HepG2 (cell line): ENCODE measurements around the gene CBLB. TPM values are rescaled to one million over a fixed set of nuclear protein-coding genes. Genes with fewer than 3 reads are reported as not detected.

Experiments
- ATAC-seq: fragments of 200-7000 bp; cut with Tn5 transposase; 3 replicates; pipeline ENCODE4 v1.9.1; 2020; ENCODE audit warnings: mild to moderate bottlenecking, moderate library complexity
- BruUV-seq: library from RNA; stranded (reverse); fragments of 400-500 nt; replicated peaks from 2 replicates; lab custom pipeline; 2021; lab: Mats Ljungman, UMichigan
- CTCF ChIA-PET: fragments of 300-600 bp; formaldehyde crosslinking; extraction: SDS; loops from one replicate; lab custom pipeline; 2021; ENCODE audit warnings: low total read pairs, inconsistent platforms, low intra/inter-chr PET ratio; lab: Yijun Ruan, JAX
- POLR2A ChIA-PET: fragments of 350-600 bp; sonication (Branson Sonifier 250); formaldehyde crosslinking; loops from one replicate; lab custom pipeline; 2020; ENCODE audit warnings: antibody characterized with exemption, inconsistent platforms; lab: Yijun Ruan, JAX
- DNase-seq: peaks from one replicate; pipeline ENCODE4 v3.0.0-alpha.2; 2015; ENCODE audit warnings: low spot score
- FAIRE-seq: peaks from 3 replicates; lab custom pipeline; 2011; peaks lifted over from hg19 to GRCh38; lab: Jason Lieb, UNC
- H2AFZ ChIP-seq: one replicate; pipeline ENCODE4 v1.6.1; 2011; ENCODE audit warnings: low read length, inconsistent platforms
- H3K27ac ChIP-seq: fragments of 300-600 bp; 3 replicates; pipeline ENCODE4 v1.8.0; 2011; ENCODE audit warnings: mixed run types, mild to moderate bottlenecking, mixed read lengths, low read length, inconsistent platforms; ENCODE audit not compliant: insufficient read depth; ENCODE audit errors: extremely low read length
- H3K27me3 ChIP-seq, 2 experiments: fragments of 200-600 bp in 1 of 2; 2 replicates in 1 of 2; 3 replicates in 1 of 2; pipeline versions ENCODE4 v1.6.0 to v1.8.0; 2011; ENCODE audit warnings: low read length in 2 of 2, mild to moderate bottlenecking in 2 of 2, moderate library complexity in 2 of 2, inconsistent platforms in 1 of 2; ENCODE audit not compliant: insufficient read depth in 2 of 2, control insufficient read depth in 1 of 2
- H3K36me3 ChIP-seq, 2 experiments: fragments of 200-600 bp in 1 of 2; replicated peaks in 1 of 2; 2 replicates in 1 of 2; 3 replicates in 1 of 2; pipeline versions ENCODE4 v1.5.1 to v1.8.0; 2011; ENCODE audit warnings: low read length in 2 of 2, inconsistent platforms in 1 of 2; ENCODE audit not compliant: insufficient read depth in 2 of 2, control insufficient read depth in 1 of 2
- H3K4me1 ChIP-seq: 2 replicates; pipeline ENCODE4 v1.5.1; 2012; ENCODE audit warnings: low read length, inconsistent platforms; ENCODE audit not compliant: insufficient read depth
- H3K4me2 ChIP-seq: 2 replicates; pipeline ENCODE4 v1.6.0; 2011; ENCODE audit warnings: low read depth, low read length, inconsistent platforms
- H3K4me3 ChIP-seq, 3 experiments: fragments of 200-600 bp in 1 of 3; sonication (generic), shearing (Covaris generic) in 1 of 3; replicated peaks in 1 of 3; 2 replicates each; pipeline ENCODE4 v1.5.1; 2011 to 2016; ENCODE audit warnings: low read length in 3 of 3, inconsistent platforms in 2 of 3, low read depth in 2 of 3, mild to moderate bottlenecking in 2 of 3, control low read depth in 1 of 3, mixed read lengths in 1 of 3; ENCODE audit not compliant: insufficient read depth in 1 of 3
- H3K79me2 ChIP-seq: one replicate; pipeline ENCODE4 v1.6.1; 2011; ENCODE audit warnings: low read length, inconsistent platforms; ENCODE audit not compliant: insufficient read depth
- H3K9ac ChIP-seq: 2 replicates; pipeline ENCODE4 v1.6.0; 2011; ENCODE audit warnings: mild to moderate bottlenecking, low read depth, low read length, inconsistent platforms; ENCODE audit not compliant: insufficient read depth
- H3K9me3 ChIP-seq: 2 replicates; pipeline ENCODE4 v1.5.1; 2012; ENCODE audit warnings: mild to moderate bottlenecking, low read length
- H4K20me1 ChIP-seq: 2 replicates; pipeline ENCODE4 v1.6.0; 2011; ENCODE audit warnings: inconsistent platforms, mild to moderate bottlenecking, low read length, moderate library complexity; ENCODE audit not compliant: insufficient read depth
- CBX2 ChIP-seq, 2 experiments: fragments of 200-600 bp in 1 of 2; sonication (generic); formaldehyde crosslinking in 1 of 2; IDR thresholded peaks; 2 replicates each; pipeline versions ENCODE4 v1.7.0 to v1.8.1; 2018 to 2022; ENCODE audit warnings: low read depth in 2 of 2, low read length in 1 of 2, mild to moderate bottlenecking in 1 of 2, missing genetic modification reagents in 1 of 2
- FOXA1 ChIP-seq, 2 experiments: fragments of 450-650 bp in 1 of 2; sonication (generic) in 1 of 2; formaldehyde crosslinking in 1 of 2; IDR thresholded peaks; 2 replicates each; pipeline versions ENCODE4 v1.4.0 to v1.6.1; 2016 to 2020; ENCODE audit warnings: missing genetic modification reagents in 1 of 2
- FOXK2 ChIP-seq: fragments of 450-650 bp; IDR thresholded peaks from 2 replicates; pipeline ENCODE4 v1.6.1; 2016
- SALL2 ChIP-seq: sonication (generic); formaldehyde crosslinking; IDR thresholded peaks from 2 replicates; pipeline ENCODE4 v1.8.1; 2023; ENCODE audit warnings: mild to moderate bottlenecking, missing genetic modification reagents, inconsistent platforms
- TARDBP ChIP-seq: sonication (generic); formaldehyde crosslinking; IDR thresholded peaks from 2 replicates; pipeline ENCODE4 v1.8.0; 2022; ENCODE audit warnings: mild to moderate bottlenecking, missing genetic modification reagents
- ZNF766 ChIP-seq: sonication (generic); formaldehyde crosslinking; IDR thresholded peaks from 2 replicates; pipeline ENCODE4 v1.5.0; 2020; ENCODE audit warnings: missing genetic modification reagents, borderline replicate concordance
- WGBS: methylation state at CpG from one replicate; pipeline ENCODE4 v1.1.6; 2017; ENCODE audit warnings: low lambda C conversion rate; 5-methylcytosine and 5-hydroxymethylcytosine counted together
- in situ Hi-C: cut with HindIII; loops from 2 replicates; pipeline ENCODE4 v1.10.0; 2017; ENCODE audit warnings: low pct_unique_long_range_greater_than_20kb; ENCODE audit not compliant: extremely low pct_ligation_motif_present
- intact Hi-C: fragments of 100-400 bp; cut with micrococcal nuclease; formaldehyde crosslinking; loops from one replicate; pipeline ENCODE4 v1.10.0; 2022; ENCODE audit not compliant: unreplicated experiment
- polyA plus RNA-seq, 8 experiments: library from polyadenylated mRNA; depleted of rRNA in 3 of 8; stranded (reverse) in 7 of 8; unstranded in 1 of 8; fragments of >200 nt; fragmentation: Illumina TruSeq in 4 of 8; extraction: Trizol in 4 of 8; gene quantifications; 2 replicates each; pipeline versions ENCODE4 v1.2.1 to v1.2.3, GENCODE V29; 2011 to 2016; ENCODE audit warnings: low read depth in 4 of 8, missing spikeins in 1 of 8, mixed read lengths in 1 of 8; ENCODE audit not compliant: insufficient read depth in 1 of 8
- total RNA-seq, 5 experiments: library from RNA; depleted of rRNA; stranded (reverse); fragments of >200 nt; fragmentation: Illumina TruSeq; extraction: Trizol; gene quantifications; 2 replicates each; pipeline ENCODE4 v1.2.3, GENCODE V29; 2016; ENCODE audit warnings: low read depth in 1 of 5
- TF ChIP-seq, protein P1 (sequence below), 2 experiments: sonication (generic) in 1 of 2; formaldehyde crosslinking in 1 of 2; IDR thresholded peaks; 2 replicates each; pipeline versions ENCODE4 v1.4.0 to v1.6.1; 2016 to 2020; ENCODE audit warnings: borderline replicate concordance in 1 of 2, low read depth in 1 of 2, mild to moderate bottlenecking in 1 of 2, missing genetic modification reagents in 1 of 2
- TF ChIP-seq, protein P2 (sequence below): sonication (generic); formaldehyde crosslinking; IDR thresholded peaks from 2 replicates; pipeline ENCODE4 v1.8.0; 2022; ENCODE audit warnings: mild to moderate bottlenecking, missing genetic modification reagents, borderline replicate concordance

Gene CBLB
- total and polyA plus RNA-seq, 2 of the 13 experiments (the other 11 are each of a cell fraction or from before 2014, with no cell fraction given) = 9.8 to 16.4 TPM

DNA sequence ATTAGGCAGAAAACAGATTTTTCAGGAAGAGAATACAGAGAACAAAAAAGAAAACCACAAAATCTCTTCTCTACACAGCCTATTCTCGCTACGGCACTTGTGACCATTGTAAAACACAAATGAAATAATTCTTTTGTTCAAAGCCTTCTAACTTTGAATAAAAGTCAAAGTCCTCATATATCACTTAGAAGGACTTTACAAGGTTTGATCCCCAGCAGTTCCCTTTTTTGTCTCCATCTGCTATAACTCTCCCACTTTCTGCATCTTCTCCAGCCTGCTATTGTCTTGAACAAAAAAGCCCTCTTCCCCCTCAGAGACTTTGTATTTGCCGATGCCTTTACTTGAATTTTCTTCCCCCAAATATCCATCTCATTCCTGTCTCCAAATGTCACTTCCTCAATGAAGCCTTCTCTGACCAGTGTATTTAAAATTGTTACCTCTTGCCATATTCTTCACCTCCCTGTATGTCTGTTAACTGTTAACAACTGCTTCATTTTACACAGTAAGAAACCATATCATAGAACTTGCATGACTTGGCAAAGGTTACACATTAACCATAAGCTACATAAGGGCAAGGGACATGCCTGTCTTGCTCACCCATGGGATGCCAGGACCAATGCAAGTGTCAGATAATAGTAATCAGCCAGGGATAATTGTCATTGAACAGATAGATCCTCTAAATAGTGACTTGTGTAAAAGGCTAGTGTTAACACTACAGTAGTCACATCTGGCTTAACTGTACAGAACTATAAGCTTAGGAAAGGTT lies 122.4 kb downstream of the CBLB start:
- in situ Hi-C loops (no loop called here), intact Hi-C loops (loop anchor here (5.0 kb wide), 1 partner anchor 121 kb away; the partner anchor contains the start of gene CBLB)
- peak; percentile 96 for ATAC-seq
- no peaks in the 10 kb centered on the region for H3K79me2 ChIP-seq
- DNase-seq = peak; percentile 34
- 92% methylated on average over 3 of the region's 3 CpGs for WGBS
- no peak overlapping the region for H2AFZ ChIP-seq
- no peak overlapping the region for H3K27ac ChIP-seq
- TF ChIP-seq SALL2 (no peak), TARDBP (CRISPR knock-in tag) (no peak), CBX2 (IDR thresholded peaks at IDR 0.05; ENCODE audit: low read depth, low read length) (no peak), CBX2 (CRISPR knock-in tag; IDR thresholded peaks at IDR 0.05; ENCODE audit: low read depth) (no peak), FOXA1 (IDR thresholded peaks at IDR 0.05) (no peak), FOXA1 (CRISPR knock-in tag; IDR thresholded peaks at IDR 0.05) (no peak), FOXK2 (no peak), ZNF766 (CRISPR knock-in tag) (no peak)
- TF ChIP-seq, protein P1, sequence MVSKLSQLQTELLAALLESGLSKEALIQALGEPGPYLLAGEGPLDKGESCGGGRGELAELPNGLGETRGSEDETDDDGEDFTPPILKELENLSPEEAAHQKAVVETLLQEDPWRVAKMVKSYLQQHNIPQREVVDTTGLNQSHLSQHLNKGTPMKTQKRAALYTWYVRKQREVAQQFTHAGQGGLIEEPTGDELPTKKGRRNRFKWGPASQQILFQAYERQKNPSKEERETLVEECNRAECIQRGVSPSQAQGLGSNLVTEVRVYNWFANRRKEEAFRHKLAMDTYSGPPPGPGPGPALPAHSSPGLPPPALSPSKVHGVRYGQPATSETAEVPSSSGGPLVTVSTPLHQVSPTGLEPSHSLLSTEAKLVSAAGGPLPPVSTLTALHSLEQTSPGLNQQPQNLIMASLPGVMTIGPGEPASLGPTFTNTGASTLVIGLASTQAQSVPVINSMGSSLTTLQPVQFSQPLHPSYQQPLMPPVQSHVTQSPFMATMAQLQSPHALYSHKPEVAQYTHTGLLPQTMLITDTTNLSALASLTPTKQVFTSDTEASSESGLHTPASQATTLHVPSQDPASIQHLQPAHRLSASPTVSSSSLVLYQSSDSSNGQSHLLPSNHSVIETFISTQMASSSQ (IDR thresholded peaks at IDR 0.05; ENCODE audit: low read depth) = peak; percentile 60; the same call in 1 of the 2 replicates
- TF ChIP-seq, protein P1 (CRISPR knock-in tag; IDR thresholded peaks at IDR 0.05; ENCODE audit: borderline replicate concordance) = no peak
- TF ChIP-seq, protein P2, sequence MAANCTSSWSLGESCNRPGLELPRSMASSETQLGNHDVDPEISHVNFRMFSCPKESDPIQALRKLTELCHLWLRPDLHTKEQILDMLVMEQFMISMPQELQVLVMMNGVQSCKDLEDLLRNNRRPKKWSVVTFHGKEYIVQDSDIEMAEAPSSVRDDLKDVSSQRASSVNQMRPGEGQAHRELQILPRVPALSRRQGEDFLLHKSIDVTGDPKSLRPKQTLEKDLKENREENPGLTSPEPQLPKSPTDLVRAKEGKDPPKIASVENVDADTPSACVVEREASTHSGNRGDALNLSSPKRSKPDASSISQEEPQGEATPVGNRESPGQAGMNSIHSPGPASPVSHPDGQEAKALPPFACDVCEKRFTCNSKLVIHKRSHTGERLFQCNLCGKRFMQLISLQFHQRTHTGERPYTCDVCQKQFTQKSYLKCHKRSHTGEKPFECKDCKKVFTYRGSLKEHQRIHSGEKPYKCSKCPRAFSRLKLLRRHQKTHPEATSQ (CRISPR knock-in tag) = no peak
- H3K4me3 ChIP-seq = no peak overlapping the region
- POLR2A ChIA-PET = no interaction called here
- no peak for FAIRE-seq
- H3K27me3 ChIP-seq = no peaks in the 10 kb centered on the region
- H3K4me1 ChIP-seq = peaks cover 16% of the 10 kb centered on the region
- H3K4me2 ChIP-seq = no peak overlapping the region
- peaks cover 4 to 18% of the 10 kb centered on the region in 2 experiments; a peak in 3 of 5 replicates for H3K36me3 ChIP-seq
- H3K9me3 ChIP-seq = no peaks in the 10 kb centered on the region
- CTCF ChIA-PET = no interaction called here
- H3K9ac ChIP-seq = no peak overlapping the region
- H4K20me1 ChIP-seq = 0 out of 2 replicates have a peak, but pooled peaks cover 2% of the 10 kb centered on the region
- no TSS peak for BruUV-seq
